GM19025 (cell line): ENCODE measurements around the gene SPACDR.

ENCODE experiments used
- ATAC-seq: cut with Tn5 transposase; IDR thresholded peaks from one replicate; pipeline ENCODE4 v1.9.1; 2021; ENCODE audit warnings: mild to moderate bottlenecking, low read depth, moderate library complexity; ENCODE audit not compliant: unreplicated experiment

The SPACDR gene

GRCh38 chr7:100438172-100438571 is 25.9 kb downstream of the SPACDR start:
- ATAC-seq: no peak

DNA sequence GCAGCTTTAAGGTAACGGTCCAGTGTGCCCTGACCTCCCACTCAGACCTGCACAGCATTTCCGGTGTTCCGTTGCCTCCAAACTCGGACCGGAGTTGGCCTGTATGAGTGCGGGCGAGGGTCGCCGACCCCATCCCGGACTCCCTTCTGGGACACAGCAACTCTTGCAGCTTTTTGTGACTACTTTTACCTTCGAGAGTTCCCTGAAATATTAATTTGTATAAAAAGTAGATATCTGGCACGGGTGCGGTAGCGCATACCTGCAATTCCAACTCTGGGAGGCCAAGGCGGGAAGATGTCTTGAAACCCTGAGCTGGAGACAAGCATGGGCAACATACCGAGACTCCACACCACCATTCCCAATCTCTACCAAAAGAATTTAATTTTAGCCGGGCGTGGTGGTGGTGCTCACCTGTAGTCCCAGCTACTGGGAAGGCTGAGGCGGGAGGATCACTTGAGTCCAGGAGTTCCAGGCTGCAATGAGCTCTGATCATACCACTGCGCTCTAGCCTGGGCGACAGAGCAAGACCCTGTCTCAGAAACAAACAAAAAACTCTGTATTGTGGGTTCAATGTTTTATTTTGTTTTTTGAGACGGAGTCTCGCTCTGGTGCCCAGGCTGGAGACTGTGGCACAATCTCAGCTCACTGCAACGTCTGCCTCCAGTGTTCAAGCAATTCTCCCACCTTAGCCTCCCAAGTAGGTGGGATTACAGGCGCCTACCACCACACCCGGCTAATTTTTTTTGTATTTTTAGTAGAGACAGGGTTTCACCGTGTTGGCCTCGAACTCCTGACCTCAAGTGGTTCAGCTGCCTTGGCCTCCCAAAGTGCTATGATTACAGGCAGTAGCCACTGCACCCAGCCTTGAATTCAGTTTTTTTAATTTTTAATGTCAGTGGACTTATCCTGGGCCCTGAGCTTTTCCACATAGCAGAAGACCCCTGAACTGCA is 26.6 kb downstream of the SPACDR start:
- ATAC-seq: no peak

- ATAC-seq: peak; percentile 27
Observed at GRCh38 chr7:100435401-100436304, 28.4 kb downstream of the SPACDR start.

DNA sequence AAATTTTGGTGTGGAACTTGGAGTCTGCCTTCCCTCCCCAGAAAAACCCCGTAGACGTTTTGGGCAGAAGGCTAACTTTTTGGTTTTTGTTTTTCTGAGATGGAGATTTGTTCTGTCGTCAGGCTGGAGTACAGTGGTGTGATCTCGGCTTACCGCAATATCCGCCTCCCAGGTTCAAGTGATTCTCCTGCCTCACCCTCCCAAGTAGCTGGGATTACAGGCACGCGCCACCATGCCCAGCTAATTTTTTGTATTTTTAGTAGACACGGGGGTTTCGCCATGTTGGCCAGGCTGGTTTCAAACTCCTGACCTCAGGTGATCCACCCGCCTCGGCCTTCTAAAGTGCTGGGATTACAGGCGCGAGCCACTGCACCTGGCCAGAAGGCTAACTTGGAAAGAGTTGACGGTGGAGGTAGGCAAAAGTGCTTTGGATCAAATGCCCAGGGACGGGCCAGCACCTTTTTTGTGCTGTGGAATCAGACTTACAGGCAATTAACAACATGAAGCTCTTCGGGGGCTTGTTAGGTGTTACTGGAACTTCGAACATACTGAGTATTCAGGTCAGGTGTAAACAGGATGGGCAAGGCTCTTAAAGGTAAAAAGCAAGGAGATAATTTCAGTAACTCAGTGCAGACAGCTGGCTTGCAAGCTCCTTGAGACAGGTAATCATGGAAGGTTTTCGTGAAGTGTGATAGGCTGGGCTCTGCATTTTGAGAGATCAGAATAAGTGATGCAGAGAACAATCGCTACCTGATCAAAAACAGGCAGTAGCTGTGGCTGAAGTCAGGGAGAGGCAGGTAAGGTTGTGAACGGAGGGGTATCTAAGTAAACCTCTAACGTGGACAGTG is 29.5 kb downstream of the SPACDR start:
- no peak for ATAC-seq

GRCh38 chr7:100433592-100434296 is 30.3 kb downstream of the SPACDR start:
- no peak for ATAC-seq

GRCh38 chr7:100433276-100433591 is 30.8 kb downstream of the SPACDR start:
- no peak for ATAC-seq

GRCh38 chr7:100432621-100433275 is 31.3 kb downstream of the SPACDR start:
- no peak for ATAC-seq

DNA sequence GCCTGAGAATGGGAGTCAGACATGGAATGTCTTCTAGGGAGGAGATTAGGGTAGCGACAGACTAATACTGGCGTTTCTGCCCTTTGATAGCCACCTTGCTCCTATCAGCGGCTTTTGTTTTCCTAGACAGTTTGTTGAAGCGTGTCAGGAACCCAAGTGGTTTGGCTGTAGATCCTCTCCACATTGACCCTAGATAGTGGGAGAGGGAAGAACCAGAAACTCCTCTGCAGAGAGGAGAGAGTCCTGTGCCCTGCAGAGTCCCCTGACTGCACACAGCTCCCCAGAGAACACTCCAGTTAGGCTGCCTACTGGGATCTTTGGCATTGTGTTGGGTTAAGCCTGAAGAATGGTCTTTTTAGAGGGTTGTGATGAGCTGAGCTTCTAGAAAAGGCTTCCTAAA is 32.0 kb downstream of the SPACDR start:
- no peak for ATAC-seq

- ATAC-seq: no peak
Observed at GRCh38 chr7:100431286-100431735, 32.7 kb downstream of the SPACDR start.

GRCh38 chr7:100430493-100431285 is 33.4 kb downstream of the SPACDR start:
- ATAC-seq: no peak

- peak; percentile 29 for ATAC-seq
Observed at GRCh38 chr7:100429637-100430492, 34.2 kb downstream of the SPACDR start, which contains the start of gene MEPCE. MEPCE (plus strand) TSS chr7:100429831; CDS start chr7:100430019, 188 bp downstream.

DNA sequence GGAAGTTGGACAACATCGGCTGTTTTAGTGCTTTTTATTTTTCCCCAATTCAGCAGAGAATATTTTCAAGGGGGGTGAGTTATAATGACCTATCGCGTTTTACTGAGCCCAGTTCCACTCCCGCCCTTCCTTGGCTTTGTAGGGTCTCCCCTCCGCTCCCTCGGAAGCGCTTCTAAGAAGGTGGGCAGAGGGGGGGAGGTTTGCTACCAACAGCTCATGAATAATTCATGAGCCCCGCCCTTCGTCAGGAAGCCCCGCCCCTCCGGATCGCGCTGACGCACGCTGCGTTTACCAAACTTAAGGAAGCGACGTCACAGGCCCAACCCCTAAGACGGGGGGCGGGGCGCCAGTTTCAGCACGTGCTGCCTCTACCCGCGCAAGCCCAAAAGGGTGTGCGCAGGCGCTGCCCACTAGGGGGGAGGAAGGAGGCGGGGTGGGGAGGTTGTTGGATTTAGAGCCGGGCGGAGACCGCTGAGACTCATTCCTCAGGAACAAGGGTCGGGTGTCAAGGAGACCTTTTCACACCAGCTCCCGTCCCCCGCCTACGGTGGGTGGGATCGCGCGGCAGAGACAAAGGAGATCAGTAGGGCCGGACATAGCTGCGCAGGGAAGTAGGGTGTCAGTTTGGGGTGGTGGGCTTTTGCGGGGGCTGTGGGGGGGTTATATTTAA is 35.0 kb downstream of the SPACDR start:
- ATAC-seq: peak; percentile 38

- ATAC-seq: peak; percentile 38
Observed at GRCh38 chr7:100428199-100428966, 35.7 kb downstream of the SPACDR start, which contains the start of gene ZCWPW1. ZCWPW1 (minus strand) TSS chr7:100428703; CDS start chr7:100420649, 8,054 bp downstream.

DNA sequence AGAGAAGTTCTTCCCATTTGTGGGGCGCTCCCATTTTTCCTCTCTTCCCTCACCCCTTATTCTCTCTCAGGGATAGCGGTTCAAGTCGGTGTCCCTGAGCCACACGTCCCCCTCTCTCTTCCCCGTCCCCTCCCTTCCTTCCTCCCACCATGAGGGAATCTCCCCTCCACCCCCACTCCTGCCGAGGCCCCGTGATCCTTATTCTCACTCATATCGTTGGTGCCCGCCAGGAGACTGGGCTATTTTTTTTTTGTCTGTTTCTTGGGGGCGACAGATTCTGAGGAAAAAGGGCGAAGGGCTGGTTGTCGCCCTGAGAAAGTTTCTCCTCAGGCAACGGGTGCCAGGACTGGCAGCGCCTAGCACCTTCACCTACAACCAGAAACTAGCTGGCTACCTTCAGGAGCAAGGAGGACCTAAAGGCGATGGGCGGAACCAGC is 36.3 kb downstream of the SPACDR start:
- ATAC-seq: no peak

GRCh38 chr7:100426516-100426915 is 37.5 kb downstream of the SPACDR start:
- no peak for ATAC-seq

GRCh38 chr7:100425347-100425746 is 38.7 kb downstream of the SPACDR start:
- ATAC-seq: no peak
